ENCODE data around the gene EDAR.

EDAR gene

DNA sequence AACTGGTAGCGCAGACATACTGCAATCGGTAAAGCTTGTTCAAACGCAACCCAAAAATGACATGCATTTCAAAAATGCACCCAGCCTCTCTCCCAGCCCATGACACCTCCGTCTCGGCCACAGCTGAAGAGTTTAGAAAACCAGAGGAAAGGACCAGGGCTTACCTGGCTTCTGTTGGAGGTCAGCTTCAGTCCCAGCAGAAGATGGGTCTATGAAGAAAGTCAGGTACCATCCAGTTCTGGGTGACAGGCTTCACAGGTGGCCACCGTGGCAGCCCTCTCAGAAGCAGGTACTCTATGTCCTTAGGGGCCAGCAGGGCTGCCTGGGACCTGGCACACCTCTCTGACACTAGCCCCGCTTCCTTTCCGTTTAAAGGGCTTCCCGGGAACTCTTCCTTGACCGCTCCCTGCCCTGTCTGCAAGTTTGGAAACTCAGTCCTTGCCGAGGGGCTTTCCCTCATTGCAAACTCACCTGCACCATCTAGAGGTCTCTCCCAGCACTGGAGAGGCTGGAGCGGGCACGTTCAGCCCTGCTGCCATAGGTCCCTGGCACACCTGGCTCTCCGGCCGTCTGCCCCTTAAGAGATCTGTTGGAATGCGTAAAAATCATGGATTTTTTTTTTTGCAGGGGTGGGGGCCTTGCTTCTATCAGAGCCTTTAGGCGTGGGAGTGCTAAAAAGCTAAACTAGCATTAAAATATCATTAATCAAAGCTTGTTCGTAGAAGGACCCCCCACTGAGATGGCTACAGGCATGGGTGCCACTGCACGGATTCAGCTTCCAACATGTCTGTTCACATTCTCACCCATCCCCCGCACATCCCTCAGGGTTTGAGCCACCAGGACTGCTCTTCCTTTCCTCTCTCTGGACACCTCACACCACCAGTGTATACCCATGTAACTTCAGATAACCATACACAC is at the start of gene EDAR:
TSS of gene EDAR (minus strand) at position 425 of the 918 bp plus-strand sequence. CDS start 58,206 bp downstream, outside the sequence.
- peak; percentile 49 for DNase-seq

DNA sequence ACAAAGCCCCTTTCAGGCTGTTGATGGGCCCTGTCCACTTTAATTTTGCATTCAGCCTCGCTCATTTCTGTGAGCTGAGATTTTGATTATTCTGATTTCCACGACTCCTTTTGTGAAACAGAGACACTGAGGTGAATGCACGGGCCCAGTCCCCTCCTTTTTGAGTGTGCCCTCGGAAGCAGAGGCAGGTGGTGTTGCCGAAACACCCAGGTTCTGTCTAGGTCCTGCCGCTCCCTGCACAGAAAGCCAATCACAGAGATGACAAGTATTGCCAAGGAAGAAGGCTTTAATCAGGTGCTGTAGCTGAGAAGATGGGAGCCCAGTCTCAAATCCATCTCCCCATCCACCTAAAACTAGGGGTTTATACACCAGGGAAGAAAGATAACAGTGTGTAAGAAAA is 44.2 kb upstream of the EDAR start:
- DNase-seq: no peak

DNA sequence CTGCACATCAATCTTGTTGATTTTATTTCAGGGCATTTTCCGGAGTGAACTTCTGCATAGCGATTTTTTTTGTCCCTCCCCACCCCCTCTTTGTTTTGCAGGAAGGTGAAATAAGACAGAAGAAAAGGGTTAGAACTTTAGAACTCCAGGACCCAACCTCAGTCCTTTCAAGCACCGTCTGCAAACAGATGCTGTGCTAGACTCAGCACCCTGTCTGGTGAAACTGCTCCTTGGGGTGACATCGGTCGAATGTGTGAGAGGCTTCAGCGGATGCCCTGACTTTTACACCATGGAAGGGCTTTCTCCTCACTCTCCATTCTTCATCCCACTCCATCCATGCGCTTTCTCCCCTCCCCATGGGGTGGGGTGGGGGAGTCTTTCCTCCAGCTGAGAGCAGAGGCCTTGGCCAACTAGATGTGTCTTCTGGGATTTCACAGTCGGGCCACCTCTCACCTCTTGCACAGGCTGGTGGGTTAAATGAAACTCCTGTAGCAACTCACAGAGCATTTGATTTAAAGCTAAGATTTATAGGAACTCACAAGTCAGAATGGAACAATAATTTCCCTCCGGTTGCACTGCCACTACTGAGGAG is 43.3 kb upstream of the EDAR start:
- DNase-seq: no peak

DNA sequence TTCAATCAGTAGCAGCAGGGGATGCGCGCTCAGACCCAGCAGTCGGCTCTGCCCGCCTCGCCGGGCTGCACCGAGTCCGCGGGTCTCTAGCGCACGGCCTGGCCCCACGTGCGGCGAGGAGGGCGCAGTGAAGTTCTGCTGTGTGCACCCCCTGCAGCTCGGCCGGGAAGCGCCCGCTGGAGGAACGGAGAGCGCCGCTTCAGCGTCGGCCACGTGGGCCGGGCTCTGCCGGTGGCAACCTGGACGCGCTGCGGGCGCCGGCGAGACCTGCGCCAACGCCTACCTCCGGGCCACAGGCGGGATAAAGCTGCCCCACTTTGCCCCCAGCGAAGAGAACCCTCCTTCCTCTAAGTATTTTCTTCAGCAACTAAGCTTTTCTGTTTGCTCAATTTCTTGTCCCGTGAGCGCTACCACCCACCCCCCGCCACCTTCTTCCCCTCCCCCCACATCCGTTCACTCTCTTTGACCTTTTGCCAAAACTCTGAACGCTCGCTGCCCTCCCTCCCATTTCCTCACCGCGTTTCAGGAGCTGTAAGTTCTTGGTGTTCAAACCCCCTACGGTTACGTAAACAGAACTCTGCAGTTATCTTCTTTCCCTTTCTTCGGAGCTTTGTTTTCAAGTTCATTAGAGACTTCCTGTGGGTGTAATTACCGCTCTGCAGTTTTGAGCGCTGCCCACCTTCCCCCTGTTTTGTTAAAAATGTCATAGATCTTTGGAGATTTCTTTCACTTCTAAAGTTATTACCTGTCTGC is 42.6 kb upstream of the EDAR start:
- DNase-seq: peak; percentile 39

DNA sequence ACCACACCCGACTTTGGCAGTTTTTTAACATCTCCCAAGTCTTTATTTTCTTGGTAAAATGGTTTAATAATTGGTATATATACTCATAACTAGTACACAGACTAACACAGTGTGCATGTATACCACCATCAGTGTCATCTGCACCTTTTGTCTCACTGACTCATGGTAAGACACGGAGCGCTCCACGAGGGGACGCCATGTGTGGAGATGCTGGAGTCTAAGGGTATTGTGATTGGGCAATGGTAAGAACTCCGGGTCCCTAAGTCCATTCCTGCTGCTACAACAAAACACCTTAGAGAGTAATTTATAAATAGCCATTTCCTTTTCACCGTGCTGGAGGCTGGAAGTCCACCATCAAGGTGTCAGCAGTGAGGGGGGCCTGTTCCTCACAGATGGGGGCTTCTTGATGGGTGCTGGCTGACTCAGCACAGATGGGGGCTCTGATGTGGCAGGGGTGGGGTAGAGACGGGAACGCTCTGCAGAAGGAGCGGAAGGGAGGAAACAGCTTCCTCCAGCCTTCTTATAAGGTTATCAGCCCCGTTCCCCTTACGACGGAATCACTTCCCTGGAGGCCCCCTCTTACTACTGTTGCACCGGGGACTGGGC is 42.0 kb upstream of the EDAR start:
- DNase-seq: no peak

DNA sequence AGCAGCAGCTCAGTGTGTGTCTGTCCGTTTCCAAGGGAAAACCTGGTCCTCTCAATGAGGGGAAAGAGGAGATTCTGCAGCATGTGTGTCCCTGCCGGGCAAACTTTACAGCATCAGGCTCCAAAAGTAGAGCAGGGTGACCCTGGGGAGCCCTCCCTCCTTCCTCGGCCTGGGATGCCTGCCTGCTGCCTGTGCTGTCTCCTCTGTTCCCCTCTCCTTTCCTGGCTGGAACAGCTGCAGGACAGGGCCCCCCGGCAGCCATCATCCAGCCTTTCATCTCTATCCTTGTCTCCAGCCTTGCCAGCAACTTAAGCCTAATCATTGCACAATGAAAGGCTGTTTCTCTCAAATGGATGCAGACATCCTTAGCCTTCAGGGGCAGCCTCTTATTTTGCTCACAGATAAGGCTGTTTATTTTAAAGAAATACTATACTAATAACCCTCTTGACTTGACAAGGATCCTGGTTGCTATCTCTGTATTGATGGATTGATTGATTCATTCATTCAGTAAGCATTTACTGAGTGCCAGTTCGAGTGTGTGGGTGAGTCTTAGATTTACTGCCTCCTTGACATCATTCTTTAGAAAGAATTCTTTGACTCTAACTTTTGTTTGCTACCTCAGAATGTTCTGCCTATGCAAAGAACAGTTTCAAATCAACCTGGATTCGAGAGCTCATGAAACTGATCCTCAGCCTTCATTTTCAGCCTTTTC is 40.6 kb upstream of the EDAR start:
- no peak for DNase-seq

DNA sequence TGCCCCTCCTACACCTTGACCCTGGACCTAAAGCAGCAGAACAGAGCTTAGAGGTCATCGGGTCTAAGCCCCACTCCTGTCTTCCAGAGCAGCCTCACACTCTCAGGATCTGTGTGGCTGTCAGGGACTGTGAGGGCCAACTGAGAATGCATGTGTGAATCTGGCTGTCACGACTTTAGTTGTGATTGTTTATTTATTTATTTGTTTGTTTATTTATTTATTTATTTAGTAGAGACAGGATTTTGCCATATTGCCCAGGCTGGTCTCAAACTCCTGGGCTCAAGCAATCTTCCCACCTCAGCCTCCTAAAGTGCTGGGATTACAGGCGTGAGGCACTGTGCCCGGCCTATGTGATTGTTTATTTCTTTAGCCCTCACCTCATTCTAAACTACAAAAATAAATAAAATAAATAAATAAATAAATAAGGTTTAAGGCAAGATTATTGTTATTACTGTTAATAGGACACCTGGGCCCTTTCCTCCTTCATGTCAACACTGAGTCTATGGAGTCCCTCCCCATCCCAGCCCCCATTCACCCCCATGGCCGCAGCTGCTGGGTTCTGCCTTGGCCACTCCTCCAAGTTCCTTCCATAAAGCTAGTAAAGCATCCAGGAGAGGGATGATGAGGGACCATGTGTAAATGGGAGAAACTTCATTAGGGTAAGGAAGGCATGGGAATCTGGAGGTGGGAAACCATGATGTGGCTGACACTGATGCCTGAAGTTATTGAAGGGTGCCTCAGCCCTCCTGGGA is 39.9 kb upstream of the EDAR start:
- DNase-seq: no peak

DNA sequence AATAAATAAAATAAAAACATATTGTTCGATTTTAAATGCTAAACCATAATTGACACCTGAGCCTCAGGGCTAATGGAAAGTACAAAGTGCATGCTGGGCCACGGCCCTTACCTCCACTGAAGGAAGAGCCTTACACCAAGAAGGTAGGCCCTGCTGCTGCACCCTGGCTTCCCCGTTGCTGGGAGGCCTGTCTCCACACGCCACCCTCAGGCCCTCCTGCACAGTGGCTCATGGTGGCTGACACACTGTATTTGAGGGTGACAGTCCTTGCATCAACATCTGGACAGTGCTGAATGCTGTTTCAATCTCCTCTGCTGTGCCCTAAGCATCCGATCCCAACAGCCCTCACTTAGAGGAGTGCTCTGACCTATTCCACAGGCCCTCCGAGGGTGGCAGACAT is 39.3 kb upstream of the EDAR start:
- DNase-seq: no peak

DNA sequence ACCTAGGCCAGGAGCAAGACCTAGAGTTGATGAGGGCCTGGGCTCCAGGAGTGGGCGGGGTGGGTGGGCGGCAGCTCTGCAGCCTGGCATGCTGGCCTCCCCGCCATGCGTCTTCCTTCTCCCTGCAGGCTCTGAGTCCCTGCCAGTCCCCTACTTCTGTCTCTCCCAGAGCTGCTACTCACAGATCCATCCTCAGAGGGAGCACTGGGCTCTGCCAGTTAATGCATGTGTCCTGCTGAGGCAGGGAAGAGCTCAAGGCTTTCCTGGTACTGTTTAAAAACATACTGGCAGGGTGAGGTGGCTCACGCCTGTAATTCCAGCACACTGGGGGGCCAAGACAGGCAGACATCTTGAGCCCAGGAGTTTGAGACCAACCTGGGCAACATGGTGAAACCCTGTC is 38.7 kb upstream of the EDAR start:
- no peak for DNase-seq

DNA sequence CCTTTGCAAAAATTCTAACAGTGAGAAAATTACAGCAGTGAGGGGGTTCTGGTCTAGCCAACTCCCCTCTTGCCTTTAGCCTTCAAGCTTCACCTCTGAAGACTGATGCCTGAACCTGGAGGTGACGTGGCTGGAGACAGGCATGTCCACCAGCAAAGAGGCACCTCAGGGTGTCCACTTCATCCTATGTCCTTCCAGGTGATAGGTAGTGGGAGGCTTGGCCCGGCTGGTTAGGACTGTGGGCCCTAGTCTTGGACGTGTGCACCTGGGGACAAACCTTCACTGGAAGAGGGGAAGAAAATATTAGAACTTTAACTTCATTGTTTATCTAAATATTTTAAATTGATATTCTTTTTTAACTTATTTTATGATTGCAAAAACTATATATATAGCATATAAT is 35.5 kb upstream of the EDAR start:
- no peak for DNase-seq

DNA sequence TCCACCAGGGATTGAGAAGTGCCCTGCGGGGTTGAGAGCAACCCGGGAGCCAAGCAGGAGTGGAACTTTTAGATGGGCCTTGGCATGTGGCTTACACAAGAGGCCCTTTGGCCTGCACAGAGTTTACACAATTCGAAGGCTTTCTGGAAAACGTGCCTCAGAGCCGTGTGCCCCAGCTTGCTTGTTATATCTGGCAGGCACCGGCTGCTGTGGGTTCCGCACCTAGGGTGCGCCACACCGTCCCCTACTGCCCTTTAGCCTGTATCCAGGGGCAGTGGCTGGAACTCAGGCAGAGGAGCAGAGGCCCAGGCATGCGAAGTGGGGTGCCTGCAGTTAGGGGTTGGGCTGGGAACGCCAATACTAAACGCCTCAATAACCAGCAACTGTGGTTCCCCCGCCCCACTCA is 32.9 kb upstream of the EDAR start:
- DNase-seq: no peak

DNA sequence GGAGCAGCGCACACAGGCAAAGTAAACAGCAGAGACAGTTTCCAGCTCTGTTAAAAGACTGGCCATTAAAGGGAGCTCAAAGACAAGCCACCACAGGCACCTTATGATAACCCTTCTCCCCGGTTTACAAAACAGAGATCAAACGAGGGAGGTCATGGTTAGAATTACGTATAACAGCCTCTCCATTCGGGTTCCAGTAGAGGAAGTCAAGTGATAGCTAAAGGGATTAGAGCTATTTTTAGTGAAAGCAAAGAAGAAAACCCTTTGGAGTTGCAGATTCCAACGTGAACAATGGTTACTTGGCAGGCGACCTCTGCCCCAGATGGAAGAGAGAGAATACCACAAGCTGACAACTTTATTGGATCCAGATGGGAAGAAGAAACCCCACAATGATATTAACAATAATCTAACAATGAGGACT is 31.2 kb upstream of the EDAR start:
- no peak for DNase-seq

DNA sequence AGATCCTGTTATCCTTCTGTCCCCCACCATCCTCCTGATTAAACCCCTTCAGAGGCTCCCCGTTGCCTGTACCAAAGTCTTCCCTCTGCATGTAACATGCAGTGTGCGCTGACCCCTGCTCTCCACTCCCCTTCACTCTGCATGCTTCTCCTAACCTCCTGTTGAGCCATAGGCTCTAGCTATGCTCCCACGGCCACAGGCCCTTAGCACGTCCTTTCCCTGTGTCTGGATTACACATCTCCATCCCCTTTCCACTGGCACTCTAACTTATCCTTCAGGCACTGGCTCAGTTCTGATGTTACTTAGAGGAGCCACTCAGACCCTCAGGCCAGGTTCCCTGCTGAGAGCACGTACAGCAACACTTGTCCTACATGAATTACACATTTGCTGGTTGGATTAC is 29.4 kb upstream of the EDAR start:
- no peak for DNase-seq

DNA sequence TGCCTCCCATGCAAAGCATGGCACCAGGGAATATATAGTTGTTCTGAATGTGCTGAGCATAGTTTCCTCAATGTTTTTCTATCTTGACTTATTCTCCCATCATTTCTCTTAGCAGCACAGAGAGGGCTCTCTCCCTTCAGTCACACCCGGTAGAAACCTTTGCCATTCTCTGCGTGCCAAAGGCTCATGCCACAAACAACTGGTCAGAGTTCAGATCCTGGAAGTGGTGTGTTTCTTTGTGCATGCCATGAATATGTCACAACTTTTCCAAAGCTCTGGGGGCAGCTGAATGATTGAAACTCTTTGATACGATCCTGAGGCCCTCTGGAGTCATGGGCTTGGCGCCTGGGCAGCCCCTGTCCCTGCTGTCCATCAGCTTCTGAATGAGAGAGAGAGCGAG is 28.0 kb upstream of the EDAR start:
- DNase-seq: no peak

DNA sequence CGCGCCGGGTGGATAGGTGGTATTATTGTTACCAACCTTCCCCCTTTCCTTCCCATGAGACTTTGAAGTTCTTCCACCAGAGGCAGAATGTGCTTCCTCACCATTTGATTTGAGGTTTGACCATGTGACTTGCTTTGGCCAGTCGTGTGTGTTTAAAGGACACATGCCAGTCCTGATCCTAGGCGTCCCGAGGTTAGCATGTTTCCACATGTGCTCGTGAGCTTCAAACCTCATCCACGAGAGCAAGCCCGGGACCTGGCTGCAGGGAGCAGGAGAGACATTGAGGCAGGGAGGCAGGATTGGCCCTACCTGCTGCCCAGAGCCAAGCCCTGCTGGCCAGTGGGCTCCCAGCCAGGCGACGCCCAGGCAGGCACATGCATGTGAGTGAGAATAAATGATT is 27.4 kb upstream of the EDAR start:
- DNase-seq: no peak

DNA sequence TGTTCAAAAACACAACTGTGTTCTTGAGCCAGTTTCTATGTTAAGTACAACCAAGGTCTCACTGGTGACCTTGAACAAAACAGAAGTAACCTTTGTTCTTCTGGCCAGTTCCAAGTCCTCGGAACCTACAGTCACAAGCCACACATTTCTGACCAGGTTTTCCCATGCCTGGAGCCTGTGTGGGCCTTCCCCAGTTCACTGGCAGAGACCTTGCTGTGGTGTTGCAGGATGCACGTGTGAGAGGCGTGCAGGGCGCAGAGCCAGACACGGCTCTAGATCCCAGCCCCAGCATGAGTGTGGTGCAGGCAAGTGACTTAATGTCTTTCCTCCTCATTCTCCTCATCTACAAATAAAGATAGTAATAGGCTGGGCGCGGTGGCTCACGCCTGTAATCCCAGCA is 25.5 kb upstream of the EDAR start:
- DNase-seq: no peak

DNA sequence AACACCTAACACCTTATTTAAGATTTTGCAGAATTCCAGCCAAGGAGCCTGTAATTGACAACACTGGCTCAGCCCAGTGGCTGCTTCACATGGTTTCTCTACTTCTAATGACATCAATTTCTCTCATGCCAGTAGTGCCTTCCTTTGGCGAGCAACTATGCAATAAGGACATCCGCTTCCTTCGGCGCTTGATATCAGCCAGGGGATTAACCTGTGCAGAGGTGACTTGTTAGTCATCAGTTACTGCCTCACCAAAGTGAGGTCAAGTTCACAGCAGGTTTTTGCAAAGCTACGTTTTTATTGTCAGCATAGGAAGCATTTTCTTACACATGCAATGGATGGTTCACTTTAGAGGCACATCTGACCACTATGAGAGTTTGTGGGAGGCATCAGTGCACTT is 24.0 kb upstream of the EDAR start:
- no peak for DNase-seq

DNA sequence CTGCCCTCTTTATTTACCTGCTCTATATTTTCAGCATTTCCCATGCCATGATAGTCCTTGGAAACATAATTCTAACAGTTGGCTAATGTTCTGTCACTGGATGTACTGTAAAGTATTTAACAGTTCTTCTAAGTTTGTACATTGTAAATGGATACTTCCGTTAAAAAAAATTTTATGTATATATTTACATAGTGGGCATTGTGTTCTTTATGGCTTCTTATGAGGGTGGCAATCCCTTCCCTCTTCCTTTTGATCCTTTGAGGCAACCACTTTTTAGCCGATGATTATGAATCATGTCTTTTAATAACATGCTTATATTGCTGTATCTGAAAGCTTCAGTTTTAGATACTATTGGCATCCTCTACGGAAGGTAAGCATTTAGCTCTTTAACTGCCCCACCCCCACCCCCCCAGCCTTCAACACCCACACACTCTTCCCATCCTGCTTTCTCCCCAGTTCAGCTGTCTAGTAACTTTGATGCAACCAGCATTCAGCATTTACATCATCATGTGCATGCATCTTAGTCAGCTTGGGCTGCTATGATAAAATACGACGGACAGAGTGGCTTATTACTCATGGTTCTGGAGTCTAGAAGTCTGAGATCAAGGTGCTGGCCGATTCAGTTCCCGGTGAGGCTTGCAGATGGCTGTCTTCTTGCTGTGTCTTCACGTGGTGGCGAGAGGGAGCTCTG is 21.0 kb upstream of the EDAR start:
- DNase-seq: no peak

DNA sequence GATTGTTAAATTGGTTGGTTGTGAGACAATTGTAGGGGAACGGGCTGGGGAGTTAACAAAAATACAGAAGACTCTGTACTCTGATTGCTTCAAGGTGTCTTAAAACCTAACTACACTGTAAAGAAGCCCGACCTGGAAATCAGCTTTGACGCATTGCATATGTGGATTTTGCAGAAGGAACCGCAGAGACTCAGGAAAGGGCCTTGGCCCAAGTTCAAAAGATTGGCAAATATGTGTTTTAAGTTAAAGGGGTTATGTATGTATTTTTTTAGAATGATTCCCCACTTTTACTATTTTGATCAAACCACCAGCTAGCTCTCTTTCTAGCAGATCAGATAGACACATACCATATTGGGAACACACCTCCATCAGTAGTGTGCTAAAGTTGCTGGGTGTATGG is 18.0 kb upstream of the EDAR start:
- DNase-seq: no peak

DNA sequence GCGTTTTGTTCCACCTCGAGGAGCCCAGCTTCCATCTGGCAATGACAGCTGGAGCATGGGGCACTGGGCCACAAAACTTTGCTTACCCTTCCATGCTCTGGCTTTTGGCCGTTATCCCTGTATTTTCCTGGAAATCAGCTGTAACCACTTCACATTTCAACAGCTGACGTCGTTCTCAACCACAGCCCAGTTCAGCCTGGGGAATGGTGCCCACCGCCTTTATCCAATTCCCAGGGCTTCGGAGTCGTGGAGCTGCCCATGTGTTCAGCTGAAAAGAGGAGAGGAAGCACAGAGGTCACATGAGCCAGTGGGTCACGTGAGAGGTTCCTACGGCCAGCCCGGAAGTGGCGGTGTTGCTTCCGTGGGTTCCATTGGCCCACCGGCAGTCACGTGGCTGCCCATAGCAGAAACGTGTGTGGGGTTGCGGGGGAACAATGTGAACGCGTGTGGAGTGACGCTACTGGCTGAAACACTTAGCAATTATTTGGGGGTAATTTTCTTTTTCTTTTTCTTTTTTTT is 16.7 kb upstream of the EDAR start:
- DNase-seq: no peak

DNA sequence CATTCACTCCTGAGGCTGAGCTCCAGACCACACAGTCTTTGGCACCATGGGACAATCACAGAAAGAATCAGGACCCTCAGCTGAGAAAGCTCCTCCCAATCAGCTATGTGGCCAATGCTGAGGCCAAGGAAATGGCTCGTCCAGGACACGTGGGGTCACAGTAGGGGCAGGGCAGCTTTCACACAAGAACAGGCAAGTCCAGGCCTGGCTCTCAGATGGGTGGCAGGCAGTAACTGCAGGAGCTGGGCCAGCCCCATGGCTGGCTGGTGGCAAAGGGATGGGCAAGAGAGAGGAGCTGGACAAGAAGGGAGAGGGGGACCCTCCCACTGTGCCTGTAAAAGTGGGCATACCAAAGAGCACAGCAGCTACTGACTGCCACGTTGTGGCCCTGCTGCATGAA is 12.2 kb upstream of the EDAR start:
- DNase-seq: no peak

Data from NCI-H1092 treated with DMSO at 0.1 percent for 48 hours (cell line).